Ecto neural progenitor cell (in vitro differentiated cells): ENCODE data around the gene KCNK6.
"Not testable (repeated sequence)": the region's sequence is repeated elsewhere in the genome, so short reads cannot be mapped to it uniquely, and the experiment has no call there.

Experiments
- DNase-seq: peaks from one replicate; pipeline ENCODE4 v3.0.0-alpha.2; 2018; ENCODE audit warnings: low spot score

KCNK6 gene

GRCh38 chr19:38362076-38362945 lies 42.7 kb downstream of the KCNK6 start:
- DNase-seq: peak; percentile 89

DNA sequence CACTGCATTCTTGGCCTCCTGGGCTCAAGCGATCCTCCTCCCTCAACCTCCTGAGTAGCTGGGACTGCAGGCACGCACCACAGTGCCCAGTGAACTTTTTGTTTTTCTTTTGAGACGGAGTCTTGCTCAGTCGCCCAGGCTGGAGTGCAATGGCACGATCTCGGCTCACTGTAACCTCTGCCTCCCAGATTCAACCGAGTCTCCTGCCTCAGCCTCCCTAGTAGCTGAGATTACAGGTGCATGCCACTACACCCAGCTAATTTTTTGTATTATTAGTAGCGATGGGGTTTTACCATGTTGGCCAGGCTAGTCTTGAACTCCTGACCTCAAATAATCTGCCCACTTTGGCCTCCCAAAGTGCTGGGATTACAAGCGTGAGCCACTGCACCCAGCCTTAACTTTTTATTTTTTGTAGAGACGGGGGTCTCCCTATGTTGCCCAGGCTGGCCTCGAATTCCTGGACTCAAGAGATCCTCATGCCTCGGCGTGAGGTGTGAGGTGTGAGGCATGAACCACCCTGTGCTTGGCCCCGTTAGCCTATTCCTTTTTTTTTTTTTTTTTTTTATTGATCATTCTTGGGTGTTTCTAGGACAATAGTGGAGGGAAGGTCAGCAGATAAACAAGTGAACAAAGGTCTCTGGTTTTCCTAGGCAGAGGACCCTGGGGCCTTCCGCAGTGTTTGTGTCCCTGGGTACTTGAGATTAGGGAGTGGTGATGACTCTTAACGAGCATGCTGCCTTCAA lies 43.5 kb downstream of the KCNK6 start:
- not testable (repeated sequence) for DNase-seq

GRCh38 chr19:38367041-38367440 lies 47.4 kb downstream of the KCNK6 start:
- DNase-seq: no peak

DNA sequence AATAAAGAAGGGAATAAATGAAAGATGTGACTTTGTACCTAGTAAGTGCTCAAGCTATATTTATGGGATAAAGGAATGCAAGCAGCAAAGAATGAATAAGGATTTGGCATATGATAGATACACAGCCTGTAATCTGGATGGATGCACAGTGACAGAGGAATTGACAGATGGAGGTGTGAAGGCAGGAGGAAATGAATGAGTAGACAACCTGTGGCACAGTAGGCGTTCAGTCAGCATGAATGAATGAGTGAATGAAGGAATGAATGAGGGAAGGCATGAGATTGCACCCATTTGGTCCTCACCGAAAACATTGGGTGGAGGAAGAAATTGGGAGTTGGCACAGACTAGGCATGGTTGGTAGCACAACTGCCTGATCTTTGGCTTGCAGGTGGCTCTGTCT lies 49.9 kb downstream of the KCNK6 start:
- DNase-seq: no peak

GRCh38 chr19:38370299-38370698 lies 50.7 kb downstream of the KCNK6 start:
- no peak for DNase-seq

GRCh38 chr19:38371081-38371480 lies 51.4 kb downstream of the KCNK6 start:
- no peak for DNase-seq

GRCh38 chr19:38373907-38374331 lies 54.3 kb downstream of the KCNK6 start:
- no peak for DNase-seq

DNA sequence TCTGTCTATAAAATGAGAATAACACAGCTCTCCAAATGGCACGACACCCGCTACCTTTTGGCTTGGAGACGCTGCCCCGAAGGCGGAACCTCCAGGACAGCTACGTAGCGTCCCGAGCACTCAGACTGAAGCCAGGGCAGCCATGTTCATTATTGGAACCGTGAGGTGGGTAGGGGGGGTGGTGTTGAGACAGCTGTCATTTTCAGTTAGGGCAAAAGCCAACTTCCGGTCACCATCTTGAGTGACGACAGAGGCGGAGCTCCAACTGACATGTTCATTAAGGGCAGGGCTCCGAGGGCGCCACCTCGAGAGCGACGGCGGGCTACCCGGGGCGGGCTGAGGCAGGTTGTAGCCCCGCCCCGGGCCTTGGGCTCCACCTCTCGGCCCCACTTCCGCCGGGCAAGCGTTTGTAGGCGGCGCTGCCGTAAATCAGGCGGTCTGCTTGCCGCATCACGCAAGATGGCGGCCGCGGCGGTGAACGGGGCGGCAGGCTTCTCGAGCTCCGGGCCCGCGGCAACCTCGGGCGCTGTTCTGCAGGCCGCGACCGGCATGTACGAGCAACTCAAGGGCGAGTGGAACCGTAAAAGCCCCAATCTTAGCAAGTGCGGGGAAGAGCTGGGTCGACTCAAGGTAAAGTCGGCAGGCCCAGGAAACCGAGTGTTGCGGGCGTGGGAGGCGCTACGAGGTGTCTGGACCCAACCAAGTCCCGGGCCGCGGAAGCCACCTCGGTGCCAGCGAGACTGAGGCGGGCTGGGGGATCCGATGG lies 54.9 kb downstream of the KCNK6 start, which contains the start of gene PSMD8:
PSMD8 (plus strand) TSS at position 240 of the 766 bp plus-strand sequence; CDS start at position 271, 31 bp downstream.
- DNase-seq: peak; percentile 99

DNA sequence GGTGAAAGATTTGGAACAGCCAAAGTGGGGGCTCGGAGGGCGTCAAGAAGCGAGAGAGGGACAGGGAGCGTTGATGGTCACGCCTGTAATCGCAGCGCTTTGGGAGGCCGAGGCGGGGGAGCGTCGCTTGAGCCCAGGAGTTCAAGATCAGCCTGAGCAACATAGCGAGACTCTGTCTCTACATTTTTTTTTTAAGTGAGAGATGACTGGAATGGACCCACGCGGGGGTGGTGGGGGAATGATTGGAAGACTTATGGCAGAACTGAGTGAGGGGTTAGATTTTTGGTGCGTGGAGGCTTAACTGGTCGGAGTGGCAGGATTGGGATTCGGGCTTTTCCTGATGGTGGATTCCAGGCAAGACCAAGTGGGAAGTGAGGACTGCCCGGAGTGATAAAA lies 55.5 kb downstream of the KCNK6 start:
- DNase-seq: peak; percentile 58

DNA sequence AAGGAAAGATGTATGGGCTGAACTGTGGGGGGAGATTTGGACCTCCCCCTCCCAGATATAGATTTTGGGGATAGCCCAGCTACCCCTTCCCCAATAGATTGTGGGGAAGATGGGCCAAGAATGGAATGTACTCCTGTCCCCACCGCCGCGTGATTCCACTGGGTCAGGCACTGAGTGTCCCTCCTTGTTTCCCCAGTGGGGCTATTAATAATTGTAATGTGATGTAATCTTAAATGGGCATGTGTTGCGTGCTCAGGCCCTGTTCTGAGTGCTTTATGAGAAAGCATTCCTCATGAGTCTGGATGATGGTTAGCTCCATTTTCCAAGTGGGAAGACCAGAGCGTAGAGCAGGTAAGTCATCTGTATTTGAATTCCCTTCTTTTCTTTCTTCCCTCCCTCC lies 56.1 kb downstream of the KCNK6 start:
- DNase-seq: peak; percentile 34

- no peak for DNase-seq
Measured at GRCh38 chr19:38376576-38376975, 56.9 kb downstream of the KCNK6 start.

DNA sequence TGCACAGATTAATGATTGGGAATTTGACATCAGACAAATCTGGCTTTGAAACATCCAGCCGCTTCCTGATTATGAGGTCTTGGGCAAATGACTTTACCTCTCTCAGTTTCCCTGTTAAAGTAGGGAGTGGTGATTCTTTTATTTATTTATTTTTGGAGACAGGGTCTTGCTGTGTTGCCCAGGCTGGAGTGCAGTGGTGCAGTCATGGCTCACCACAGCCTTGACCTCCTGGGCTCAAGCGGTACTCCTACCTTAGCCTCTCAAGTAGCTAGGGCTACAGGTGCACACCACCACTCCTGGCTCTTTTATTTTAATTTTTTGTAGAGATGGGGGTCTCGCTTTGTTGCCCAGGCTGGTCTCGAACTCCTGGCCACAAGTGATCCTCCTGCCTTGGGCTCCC lies 57.4 kb downstream of the KCNK6 start:
- DNase-seq: no peak

DNA sequence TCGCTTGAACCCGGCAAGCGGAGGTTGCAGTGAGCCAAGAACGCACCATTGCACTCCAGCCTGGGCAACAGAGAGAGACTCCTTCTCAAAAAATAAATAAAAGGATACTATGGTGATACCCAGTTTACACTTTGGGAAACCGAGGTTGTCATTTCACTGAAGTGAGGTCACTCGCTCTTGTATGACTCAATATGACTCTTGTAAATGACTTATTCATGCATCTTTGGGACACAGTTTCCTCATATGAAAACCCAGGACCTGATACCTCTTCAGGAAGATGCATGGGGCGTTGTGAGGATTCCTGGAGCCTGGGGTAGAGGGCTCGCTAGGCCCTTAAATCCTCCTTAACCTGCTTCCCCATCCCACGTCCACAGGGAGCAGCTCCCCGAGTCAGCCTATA lies 59.2 kb downstream of the KCNK6 start:
- DNase-seq: no peak

DNA sequence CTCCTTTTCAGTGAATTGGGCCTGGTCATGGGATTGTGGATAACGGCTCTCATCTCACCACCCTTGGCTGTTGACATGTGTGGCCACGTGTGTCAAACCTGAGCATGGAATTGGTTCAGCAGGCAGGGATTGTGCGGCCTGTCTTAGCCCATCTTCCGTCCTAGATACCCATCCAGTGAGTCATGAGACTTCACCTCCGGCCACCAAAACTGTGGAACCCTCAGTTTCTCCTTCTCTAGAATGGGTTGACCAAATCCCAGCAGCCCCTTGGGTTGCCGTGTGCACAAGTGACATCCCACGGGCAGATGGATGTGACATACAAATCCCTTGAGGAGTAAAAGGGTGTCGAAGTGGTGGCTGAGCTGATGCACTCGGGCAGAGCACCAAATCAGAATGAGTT lies 61.5 kb downstream of the KCNK6 start:
- no peak for DNase-seq
